Mammary epithelial cell (primary cell): Measurements from ENCODE around the gene SPATA25.

Experiments
- CTCF ChIP-seq, 2 donors: IDR thresholded peaks in 1 of 2; conservative IDR thresholded peaks in 1 of 2; 2 replicates each; pipeline ENCODE4 v1.5.1; 2011 to 2012; ENCODE audit warnings: inconsistent platforms in 2 of 2, low read length in 2 of 2, mild to moderate bottlenecking in 2 of 2, control low read depth in 1 of 2, low read depth in 1 of 2; ENCODE audit not compliant: insufficient read depth in 1 of 2; ENCODE audit errors: extremely low read depth in 1 of 2
- EZH2 ChIP-seq: IDR thresholded peaks from 2 replicates; pipeline ENCODE4 v1.6.1; 2012; ENCODE audit warnings: low read length, inconsistent platforms, borderline replicate concordance

GRCh38 chr20:45867136-45867818 lies 20.1 kb downstream of the SPATA25 start:
- no peak for TF ChIP-seq CTCF (conservative IDR thresholded peaks at IDR 0.05 in 1 of 2, IDR thresholded peaks at IDR 0.05 in 1 of 2; ENCODE audit: extremely low read depth in 1 of 2, insufficient read depth in 1 of 2, low read depth in 1 of 2, low read length in 2 of 2)
- TF ChIP-seq EZH2: no peak
